ENCODE results near the gene C1orf210. TPM values are rescaled to one million over a fixed set of nuclear protein-coding genes. Genes with fewer than 3 reads are reported as not detected.
A peak's percentile ranks its signal among the peaks of the same experiment; 100 is the strongest.

Gene C1orf210
- total RNA-seq: not detected in 2 replicates

GRCh38 chr1:43285269-43285990 lies at the start of gene C1orf210:
Gene C1orf210 (minus strand): TSS chr1:43285581. CDS start chr1:43283270, 2,311 bp downstream.
- no peaks in the 10 kb centered on the region for H3K9me3 Mint-ChIP-seq
- H3K4me3 Mint-ChIP-seq: no peak within 1 kb of the TSS
- H3K27ac Mint-ChIP-seq: no peak within 1 kb of the TSS
- H3K36me3 Mint-ChIP-seq (ENCODE audit: low read depth): no peaks in the 10 kb centered on the region
- H3K27me3 Mint-ChIP-seq (ENCODE audit: insufficient read depth): peaks cover 15% of the 10 kb centered on the region
- intact Hi-C loops (cut with micrococcal nuclease): no loop called here
- no peak for DNase-seq (ENCODE audit: low spot score)
- H3K4me1 Mint-ChIP-seq (ENCODE audit: low read depth): no peaks in the 10 kb centered on the region

- H3K4me3 Mint-ChIP-seq: no peak overlapping the region
- intact Hi-C loops (cut with micrococcal nuclease): no loop called here
These were observed 49.2 kb upstream of the C1orf210 start for GRCh38 chr1:43334453-43335205.

GRCh38 chr1:43331688-43332087 lies 46.3 kb upstream of the C1orf210 start:
- no peaks in the 10 kb centered on the region for H3K36me3 Mint-ChIP-seq (ENCODE audit: low read depth)
- intact Hi-C loops (cut with micrococcal nuclease): loop anchor here (2.0 kb wide), 2 partner anchors 27 to 37 kb away; partner anchors contain the start of gene CDC20
- no peak for DNase-seq (ENCODE audit: low spot score)
- H3K4me3 Mint-ChIP-seq: no peak overlapping the region
- H3K9me3 Mint-ChIP-seq: peaks cover 13% of the 10 kb centered on the region
- H3K27ac Mint-ChIP-seq: no peak overlapping the region
- H3K27me3 Mint-ChIP-seq (ENCODE audit: insufficient read depth): peaks cover 3% of the 10 kb centered on the region
- H3K4me1 Mint-ChIP-seq (ENCODE audit: low read depth): peaks cover 28% of the 10 kb centered on the region

More at GRCh38 chr1:43334453-43335205, 49.2 kb upstream of the C1orf210 start:
- peaks cover 5% of the 10 kb centered on the region for H3K27me3 Mint-ChIP-seq (ENCODE audit: insufficient read depth)
- DNase-seq (ENCODE audit: low spot score): no peak
- H3K27ac Mint-ChIP-seq: no peak overlapping the region
- no peaks in the 10 kb centered on the region for H3K36me3 Mint-ChIP-seq (ENCODE audit: low read depth)
- no peaks in the 10 kb centered on the region for H3K9me3 Mint-ChIP-seq
- peaks cover 14% of the 10 kb centered on the region for H3K4me1 Mint-ChIP-seq (ENCODE audit: low read depth)

- peaks cover 3% of the 10 kb centered on the region for H3K27me3 Mint-ChIP-seq (ENCODE audit: insufficient read depth)
- DNase-seq (ENCODE audit: low spot score): peak; percentile 14
- H3K27ac Mint-ChIP-seq: peak overlapping the region; percentile 80
- peaks cover 19% of the 10 kb centered on the region for H3K9me3 Mint-ChIP-seq
- intact Hi-C loops (cut with micrococcal nuclease): loop anchor here (2.0 kb wide), 2 partner anchors 29 to 35 kb away; partner anchors contain the start of gene CDC20
- H3K4me3 Mint-ChIP-seq: peak overlapping the region; percentile 2
- peaks cover 28% of the 10 kb centered on the region for H3K4me1 Mint-ChIP-seq (ENCODE audit: low read depth)
- no peaks in the 10 kb centered on the region for H3K36me3 Mint-ChIP-seq (ENCODE audit: low read depth)
These were observed 44.8 kb upstream of the C1orf210 start for GRCh38 chr1:43329995-43330751.

GRCh38 chr1:43327549-43328292 lies 42.3 kb upstream of the C1orf210 start:
- peaks cover 1% of the 10 kb centered on the region for H3K27me3 Mint-ChIP-seq (ENCODE audit: insufficient read depth)
- intact Hi-C loops (cut with micrococcal nuclease): no loop called here
- H3K27ac Mint-ChIP-seq: no peak overlapping the region
- no peak overlapping the region for H3K4me3 Mint-ChIP-seq
- DNase-seq (ENCODE audit: low spot score): no peak
- H3K4me1 Mint-ChIP-seq (ENCODE audit: low read depth): peaks cover 39% of the 10 kb centered on the region
- peaks cover 29% of the 10 kb centered on the region for H3K9me3 Mint-ChIP-seq
- no peaks in the 10 kb centered on the region for H3K36me3 Mint-ChIP-seq (ENCODE audit: low read depth)

- H3K36me3 Mint-ChIP-seq (ENCODE audit: low read depth): no peaks in the 10 kb centered on the region
- intact Hi-C loops (cut with micrococcal nuclease): no loop called here
These were observed 40.0 kb upstream of the C1orf210 start for GRCh38 chr1:43325381-43325780.

GRCh38 chr1:43324810-43325209 lies 39.4 kb upstream of the C1orf210 start:
- Mint-ChIP-seq H3K9me3 (peaks cover 29% of the 10 kb centered on the region), H3K4me1 (ENCODE audit: low read depth) (peaks cover 26% of the 10 kb centered on the region), H3K36me3 (ENCODE audit: low read depth) (no peaks in the 10 kb centered on the region), H3K27me3 (ENCODE audit: insufficient read depth) (no peaks in the 10 kb centered on the region), H3K27ac (no peak overlapping the region), H3K4me3 (no peak overlapping the region)
- intact Hi-C loops (cut with micrococcal nuclease): no loop called here
- no peak for DNase-seq (ENCODE audit: low spot score)

More at GRCh38 chr1:43325381-43325780, 40.0 kb upstream of the C1orf210 start:
- peaks cover 1% of the 10 kb centered on the region for H3K27me3 Mint-ChIP-seq (ENCODE audit: insufficient read depth)
- H3K27ac Mint-ChIP-seq: no peak overlapping the region
- peaks cover 32% of the 10 kb centered on the region for H3K4me1 Mint-ChIP-seq (ENCODE audit: low read depth)
- no peak overlapping the region for H3K4me3 Mint-ChIP-seq
- DNase-seq (ENCODE audit: low spot score): no peak
- peaks cover 29% of the 10 kb centered on the region for H3K9me3 Mint-ChIP-seq

GRCh38 chr1:43322506-43322905 lies 37.1 kb upstream of the C1orf210 start:
- Mint-ChIP-seq H3K27me3 (ENCODE audit: insufficient read depth) (no peaks in the 10 kb centered on the region), H3K4me3 (no peak overlapping the region), H3K27ac (no peak overlapping the region), H3K9me3 (peaks cover 21% of the 10 kb centered on the region), H3K36me3 (ENCODE audit: low read depth) (no peaks in the 10 kb centered on the region), H3K4me1 (ENCODE audit: low read depth) (peaks cover 23% of the 10 kb centered on the region)
- no peak for DNase-seq (ENCODE audit: low spot score)
- intact Hi-C loops (cut with micrococcal nuclease): no loop called here

GRCh38 chr1:43321331-43321891 lies 36.0 kb upstream of the C1orf210 start:
- H3K27ac Mint-ChIP-seq: no peak overlapping the region
- H3K9me3 Mint-ChIP-seq: peaks cover 17% of the 10 kb centered on the region
- no peak overlapping the region for H3K4me3 Mint-ChIP-seq
- no peak for DNase-seq (ENCODE audit: low spot score)
- no peaks in the 10 kb centered on the region for H3K27me3 Mint-ChIP-seq (ENCODE audit: insufficient read depth)
- H3K36me3 Mint-ChIP-seq (ENCODE audit: low read depth): no peaks in the 10 kb centered on the region
- peaks cover 18% of the 10 kb centered on the region for H3K4me1 Mint-ChIP-seq (ENCODE audit: low read depth)
- intact Hi-C loops (cut with micrococcal nuclease): no loop called here

GRCh38 chr1:43319766-43320165 lies 34.4 kb upstream of the C1orf210 start:
- DNase-seq (ENCODE audit: low spot score): no peak
- no peak overlapping the region for H3K4me3 Mint-ChIP-seq
- H3K27me3 Mint-ChIP-seq (ENCODE audit: insufficient read depth): no peaks in the 10 kb centered on the region
- H3K9me3 Mint-ChIP-seq: peaks cover 7% of the 10 kb centered on the region
- peaks cover 14% of the 10 kb centered on the region for H3K4me1 Mint-ChIP-seq (ENCODE audit: low read depth)
- intact Hi-C loops (cut with micrococcal nuclease): no loop called here
- no peaks in the 10 kb centered on the region for H3K36me3 Mint-ChIP-seq (ENCODE audit: low read depth)
- peak overlapping the region; percentile 50 for H3K27ac Mint-ChIP-seq

GRCh38 chr1:43319288-43319687 lies 33.9 kb upstream of the C1orf210 start:
- DNase-seq (ENCODE audit: low spot score): no peak
- Mint-ChIP-seq H3K4me3 (no peak overlapping the region), H3K4me1 (ENCODE audit: low read depth) (peaks cover 10% of the 10 kb centered on the region), H3K36me3 (ENCODE audit: low read depth) (no peaks in the 10 kb centered on the region), H3K27me3 (ENCODE audit: insufficient read depth) (no peaks in the 10 kb centered on the region), H3K9me3 (peaks cover 2% of the 10 kb centered on the region), H3K27ac (peak overlapping the region; percentile 12)
- intact Hi-C loops (cut with micrococcal nuclease): no loop called here

GRCh38 chr1:43318831-43319230 lies 33.5 kb upstream of the C1orf210 start:
- Mint-ChIP-seq H3K4me3 (no peak overlapping the region), H3K9me3 (no peaks in the 10 kb centered on the region), H3K27me3 (ENCODE audit: insufficient read depth) (no peaks in the 10 kb centered on the region), H3K27ac (no peak overlapping the region), H3K4me1 (ENCODE audit: low read depth) (peaks cover 7% of the 10 kb centered on the region), H3K36me3 (ENCODE audit: low read depth) (no peaks in the 10 kb centered on the region)
- no peak for DNase-seq (ENCODE audit: low spot score)
- intact Hi-C loops (cut with micrococcal nuclease): no loop called here
